SH-SY5Y (cell line): ENCODE results near the gene UGT2A3.

ENCODE experiments used
- GATA2 ChIP-seq: IDR thresholded peaks from 2 replicates; pipeline ENCODE4 v1.6.1; 2011; ENCODE audit warnings: mild to moderate bottlenecking, low read depth, low read length
- GATA3 ChIP-seq: IDR thresholded peaks from 2 replicates; pipeline ENCODE4 v1.6.1; 2011; ENCODE audit warnings: low read depth, mild to moderate bottlenecking, low read length, moderate library complexity

UGT2A3 gene

GRCh38 chr4:68895561-68896198 lies 55.9 kb downstream of the UGT2A3 start:
- TF ChIP-seq GATA3 (no peak), GATA2 (no peak)

GRCh38 chr4:68892861-68893260 lies 58.7 kb downstream of the UGT2A3 start:
- TF ChIP-seq GATA2 (no peak), GATA3 (no peak)

- TF ChIP-seq GATA3 (no peak), GATA2 (no peak)
These were observed 59.9 kb downstream of the UGT2A3 start for GRCh38 chr4:68891678-68892077.

- TF ChIP-seq GATA3 = no peak
- TF ChIP-seq GATA2 = no peak
These were observed 66.1 kb downstream of the UGT2A3 start for GRCh38 chr4:68885545-68885944.

GRCh38 chr4:68883870-68884269 lies 67.7 kb downstream of the UGT2A3 start:
- TF ChIP-seq GATA2 = no peak
- no peak for TF ChIP-seq GATA3
